GM21367 (cell line): ENCODE results near the gene CCDC68.

Source experiments
- ATAC-seq: cut with Tn5 transposase; IDR thresholded peaks from one replicate; pipeline ENCODE4 v1.9.1; 2021; ENCODE audit not compliant: unreplicated experiment

CCDC68 gene

DNA sequence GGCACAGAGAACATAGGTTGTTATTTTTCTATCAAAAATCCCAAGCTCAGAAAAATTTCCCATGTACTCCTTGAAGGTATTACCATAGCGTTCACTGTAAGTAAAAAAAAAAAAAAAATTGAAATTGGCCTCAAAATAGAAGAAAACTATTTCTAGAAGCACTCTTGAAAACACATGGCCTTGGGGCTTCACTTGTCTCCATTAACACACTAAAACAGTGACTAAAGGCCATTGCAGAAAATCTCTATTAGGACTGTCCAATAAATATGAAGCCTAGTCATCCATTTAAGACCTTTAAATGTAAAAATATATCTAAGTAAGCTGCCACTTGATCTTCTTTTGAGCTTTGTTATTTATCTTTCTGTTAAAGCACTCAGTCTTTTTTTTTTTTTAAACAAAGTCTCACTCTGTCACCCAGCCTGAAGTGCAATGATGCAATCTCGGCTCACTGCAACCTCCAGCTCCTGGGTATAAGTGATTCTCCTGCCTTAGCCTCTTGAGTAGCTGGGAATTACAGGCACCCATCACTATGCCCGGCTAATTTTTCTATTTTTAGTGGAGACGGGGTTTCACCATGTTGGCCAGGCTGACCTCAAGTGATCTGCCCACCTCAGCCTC, 35.8 kb downstream of the CCDC68 start:
- ATAC-seq, result no peak

DNA sequence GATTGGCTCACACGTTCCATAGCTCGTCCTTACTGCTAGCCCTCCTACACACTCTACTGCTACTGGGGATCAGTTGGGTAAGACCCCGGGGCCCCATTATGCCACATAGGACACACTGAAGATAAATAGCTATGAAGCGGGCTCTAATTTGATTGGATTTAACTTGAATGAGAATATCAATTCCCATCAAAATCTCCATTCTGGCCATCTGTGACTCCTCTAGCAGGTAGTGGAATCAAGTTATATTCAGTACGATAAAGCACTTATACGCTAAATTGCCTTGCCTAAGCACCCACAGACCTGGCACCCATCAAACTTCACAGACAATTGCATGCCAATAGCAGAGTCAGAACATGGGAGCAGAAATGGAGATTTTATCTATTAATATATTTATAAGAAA, 39.8 kb downstream of the CCDC68 start:
- ATAC-seq, result no peak

DNA sequence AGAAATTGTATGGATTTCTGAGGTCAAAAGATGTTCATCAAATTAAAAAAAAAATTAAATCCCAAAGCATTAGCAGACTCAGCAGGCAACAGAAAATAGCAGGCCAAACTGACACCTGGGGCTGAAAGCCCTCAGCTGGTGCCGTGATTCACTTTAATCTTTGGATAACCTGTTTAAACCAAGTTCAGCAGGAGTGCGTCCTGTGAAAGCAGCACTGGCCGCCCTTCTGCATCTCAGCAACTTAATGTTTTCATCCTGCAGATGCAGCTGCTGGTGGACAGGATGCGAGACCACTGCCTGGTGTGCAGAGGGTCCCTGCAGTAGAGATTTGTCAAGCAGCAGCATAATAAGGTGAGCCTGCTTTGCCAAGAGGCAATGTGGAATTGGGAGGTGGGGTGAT, 41.2 kb downstream of the CCDC68 start:
- no peak for ATAC-seq

DNA sequence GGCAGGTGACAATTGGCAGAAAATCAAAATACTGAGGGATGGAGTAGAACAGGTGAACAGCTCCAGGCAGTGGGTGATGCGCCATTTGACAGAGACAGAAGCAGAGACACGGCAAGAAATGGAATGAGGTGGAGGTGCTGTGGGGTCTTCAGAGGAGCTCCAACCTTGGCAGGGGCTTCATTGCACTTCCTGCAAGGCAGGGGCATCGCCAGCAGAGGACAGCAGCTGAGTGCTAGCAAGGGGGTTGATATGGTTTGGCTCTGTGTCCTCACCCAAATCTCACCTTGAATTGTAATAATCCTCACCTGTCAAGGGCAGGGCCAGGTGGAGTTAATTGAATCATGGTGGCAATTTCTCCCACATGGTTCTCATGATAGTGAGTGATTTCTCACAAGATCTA, 42.8 kb downstream of the CCDC68 start:
- ATAC-seq, result no peak

DNA sequence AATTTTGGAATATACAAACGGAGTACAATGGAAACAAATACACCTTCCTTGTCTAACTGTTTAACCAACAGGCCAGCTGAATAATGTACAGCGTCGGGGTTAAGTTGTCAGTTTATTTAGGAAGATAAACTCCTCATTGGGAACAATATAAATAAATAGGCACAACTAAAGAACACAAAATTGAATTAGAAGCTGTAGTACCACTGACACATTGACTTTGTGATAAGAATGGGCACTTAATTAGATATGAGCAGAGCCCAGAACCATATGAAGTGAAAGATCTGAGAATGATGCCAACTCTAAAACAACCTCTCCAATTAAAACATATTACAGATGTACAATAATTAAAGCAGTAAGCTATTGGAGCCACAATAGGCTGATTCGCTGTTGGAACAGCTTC, 44.4 kb downstream of the CCDC68 start:
- no peak for ATAC-seq

DNA sequence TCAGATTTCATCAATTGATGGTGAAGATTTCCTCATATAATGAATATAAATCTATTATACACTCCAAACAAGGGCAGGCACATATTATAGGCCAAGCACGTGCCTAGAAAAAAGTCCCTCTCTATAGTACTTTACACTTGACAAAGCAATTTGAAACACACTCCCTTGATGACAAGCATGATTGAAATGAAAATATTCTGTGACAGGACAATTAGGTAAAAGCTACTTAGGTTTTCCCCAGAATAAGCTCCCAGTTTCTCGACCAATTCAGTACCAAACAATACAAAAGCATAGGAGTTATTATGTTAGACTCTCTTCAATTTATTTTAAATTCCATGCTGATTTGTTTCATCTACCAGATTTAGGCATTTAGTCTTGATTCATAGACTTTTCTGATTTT, 47.7 kb downstream of the CCDC68 start:
- ATAC-seq, result no peak

DNA sequence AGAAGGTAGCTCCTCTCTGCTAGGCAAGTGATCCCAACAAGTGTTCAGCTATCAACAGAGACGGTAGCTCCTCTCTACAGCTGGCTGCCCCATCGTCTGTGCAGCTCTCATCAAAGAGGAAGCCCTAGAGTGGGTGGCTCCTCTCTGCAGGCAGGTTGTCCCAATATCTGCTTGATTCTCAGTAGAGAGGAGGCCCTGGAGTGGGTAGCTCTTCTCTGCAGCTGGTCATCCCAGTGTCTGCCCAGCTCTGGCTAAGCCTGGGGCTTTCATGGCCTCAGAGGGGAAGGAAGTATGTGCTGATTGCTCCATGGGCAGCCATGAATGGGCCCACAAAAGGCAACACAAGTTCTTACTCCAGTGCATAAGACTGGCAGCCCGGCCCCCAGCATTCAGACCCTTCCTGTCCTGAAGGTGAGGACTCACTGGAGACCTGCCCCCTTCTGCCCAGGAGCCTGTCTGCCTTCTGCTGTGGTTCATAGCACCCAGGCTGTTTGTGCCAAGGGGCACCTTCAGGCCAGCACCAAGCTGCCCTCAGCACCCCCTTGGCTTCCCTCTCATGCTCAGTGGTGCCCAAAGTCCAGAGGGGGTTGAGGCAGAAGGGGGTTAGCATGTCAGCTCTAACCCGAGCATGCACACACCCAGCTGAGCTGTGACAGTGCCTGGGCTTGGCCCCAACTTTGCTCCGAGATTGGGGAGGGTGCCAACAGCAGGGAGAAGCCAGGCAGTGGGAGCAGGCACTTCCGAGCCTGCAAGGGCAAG, 48.9 kb downstream of the CCDC68 start:
- ATAC-seq, result no peak

DNA sequence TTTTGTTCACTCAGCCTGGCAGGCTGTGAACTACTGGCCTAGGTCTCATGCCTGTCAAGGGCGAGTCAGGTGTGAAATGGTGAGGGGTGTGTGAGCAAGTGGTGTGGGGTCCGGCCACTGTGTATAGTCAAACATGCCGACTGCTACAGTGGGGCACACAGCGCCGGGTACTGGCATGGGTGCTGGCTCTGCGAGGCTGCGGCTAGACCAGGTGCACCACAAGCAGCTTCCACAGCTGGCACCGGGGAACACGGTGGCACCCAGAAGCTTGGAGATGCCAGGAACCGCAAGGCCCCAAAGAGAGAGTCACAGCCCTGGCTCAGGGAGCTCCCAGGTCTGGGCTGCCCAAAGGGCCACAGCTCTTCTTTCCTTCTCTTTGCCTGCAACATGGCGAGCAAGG, 49.7 kb downstream of the CCDC68 start:
- ATAC-seq, result no peak

DNA sequence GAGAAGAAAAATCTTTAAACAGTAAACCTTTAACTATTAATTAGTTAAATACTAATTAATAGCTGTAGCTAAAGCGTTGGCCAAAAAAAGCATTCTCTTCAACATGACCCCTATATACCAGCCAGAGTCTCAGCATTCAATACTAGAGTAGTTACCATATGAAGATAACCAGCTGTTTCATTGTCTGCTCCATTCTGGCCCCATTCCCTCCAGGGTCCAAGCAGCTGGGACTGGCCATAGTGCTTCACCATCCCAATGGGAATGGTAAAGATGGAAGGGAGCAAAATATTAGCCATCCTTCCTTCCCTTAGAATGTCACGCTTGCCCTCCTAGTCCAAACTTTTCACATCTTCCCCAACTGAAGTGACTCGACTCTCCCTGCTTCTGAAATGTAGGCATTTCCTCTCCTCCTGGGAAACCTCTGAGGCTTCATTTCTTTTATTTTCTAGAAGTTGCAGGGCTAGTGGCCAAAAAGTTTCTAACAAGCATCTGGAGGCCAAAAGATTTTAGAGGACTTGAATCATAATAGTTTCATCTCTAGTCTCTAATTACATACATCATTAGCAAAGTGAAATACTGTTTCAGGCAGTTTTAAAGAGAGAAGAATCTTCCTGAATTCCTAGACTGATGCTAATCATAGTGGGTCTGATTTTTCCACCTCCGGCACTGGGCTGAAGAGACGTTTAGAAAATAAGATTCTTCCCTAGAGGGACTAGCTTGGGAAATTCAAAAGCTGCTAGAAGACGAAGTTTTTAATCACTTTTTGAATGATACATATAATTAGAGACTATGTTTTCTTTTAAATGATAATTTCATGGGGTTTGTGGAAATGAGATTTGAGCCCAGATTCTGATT, 52.7 kb downstream of the CCDC68 start:
- ATAC-seq, result no peak

DNA sequence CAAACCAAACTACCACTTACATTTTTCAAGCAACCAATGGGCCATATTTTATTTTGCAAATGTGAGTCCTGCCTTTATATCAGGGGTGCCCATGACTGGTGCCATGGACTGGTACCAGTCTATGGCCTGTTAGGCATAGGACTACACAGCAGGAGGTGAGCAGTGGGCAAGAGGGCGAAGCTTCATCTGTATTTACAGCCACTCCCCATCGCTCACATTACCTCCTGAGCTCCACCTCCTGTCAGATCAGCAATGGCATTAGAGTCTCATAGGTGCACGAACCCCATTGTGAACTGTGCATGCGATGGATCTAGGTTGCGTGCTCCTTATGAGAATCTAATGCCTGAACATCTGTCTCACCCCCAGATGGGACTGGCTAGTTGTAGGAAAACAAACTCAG, 53.6 kb downstream of the CCDC68 start:
- ATAC-seq, result no peak

DNA sequence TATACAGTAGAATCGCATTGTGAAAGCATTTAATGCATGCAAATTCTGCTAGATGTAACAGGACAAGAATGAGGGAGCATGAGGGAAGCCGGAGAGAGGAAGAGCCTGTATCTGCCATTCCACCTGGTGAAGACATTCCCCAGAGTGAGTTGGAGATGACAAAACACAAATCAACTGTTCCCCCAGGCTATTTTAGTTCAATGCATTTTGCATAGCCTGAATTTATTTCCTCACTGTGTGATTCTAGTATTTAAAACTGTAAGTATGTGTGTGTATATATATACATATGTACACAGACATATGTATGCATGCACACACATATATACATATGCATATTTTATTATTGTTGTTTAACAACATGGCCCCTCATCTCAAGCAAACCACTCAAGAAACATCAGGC, 54.7 kb downstream of the CCDC68 start:
- ATAC-seq, result no peak

DNA sequence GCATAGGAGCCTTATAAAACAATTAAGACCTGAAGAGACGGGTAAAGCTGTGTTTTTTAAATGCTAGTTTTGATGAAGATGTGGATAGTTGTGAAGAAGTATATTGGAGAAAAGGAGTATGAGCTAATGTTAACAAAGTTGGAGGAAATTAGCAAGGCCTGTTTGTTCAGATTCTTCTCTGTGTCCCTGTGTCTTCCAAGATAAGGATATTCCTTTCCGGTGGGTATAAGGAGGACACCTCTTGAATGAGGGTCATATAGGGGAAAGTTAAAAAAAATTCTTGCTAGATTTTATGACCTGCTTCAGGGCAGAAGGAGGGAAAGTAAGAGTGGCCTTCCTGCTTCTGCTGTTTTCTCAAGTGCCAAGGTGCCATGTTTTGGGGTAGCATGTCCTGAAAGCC, 59.0 kb downstream of the CCDC68 start:
- no peak for ATAC-seq

DNA sequence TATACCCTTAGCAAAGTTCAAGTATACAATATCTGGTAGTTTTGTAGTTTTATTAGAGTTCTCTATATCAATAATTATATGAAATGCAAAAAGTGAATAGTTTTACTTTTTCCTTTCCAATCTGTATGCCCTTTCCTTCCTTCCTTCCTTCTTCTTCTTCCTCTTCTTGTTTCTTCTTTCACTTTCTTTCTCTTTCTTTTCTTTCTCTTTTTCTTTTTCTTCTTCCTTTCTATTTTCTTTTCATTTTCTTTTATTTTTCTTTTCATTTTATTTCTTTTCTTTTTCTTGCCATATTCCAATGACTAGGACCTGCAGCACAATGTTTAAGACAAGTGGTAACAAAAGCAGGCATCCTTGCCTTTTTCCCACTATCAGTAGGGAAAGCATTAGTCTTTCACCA, 59.8 kb downstream of the CCDC68 start:
- ATAC-seq, result no peak

DNA sequence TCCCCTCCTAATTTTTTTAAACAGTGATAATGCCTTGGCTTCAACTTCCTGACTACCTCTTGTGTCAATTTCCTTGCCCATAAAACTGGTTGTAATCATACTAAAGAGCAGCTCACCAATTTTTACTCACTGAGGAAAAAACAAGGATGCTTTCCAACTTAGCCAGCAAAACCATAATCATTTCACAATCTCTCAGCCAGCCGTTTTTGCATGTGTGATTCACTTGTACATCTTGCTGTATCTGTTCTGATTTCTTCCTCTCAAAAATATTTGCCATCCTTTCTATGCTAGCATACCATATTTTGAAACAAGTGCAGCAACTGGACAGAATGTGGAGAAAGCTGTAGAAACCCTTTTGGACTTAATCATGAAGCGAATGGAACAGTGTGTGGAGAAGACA, 70.3 kb downstream of the CCDC68 start:
- ATAC-seq, result no peak

DNA sequence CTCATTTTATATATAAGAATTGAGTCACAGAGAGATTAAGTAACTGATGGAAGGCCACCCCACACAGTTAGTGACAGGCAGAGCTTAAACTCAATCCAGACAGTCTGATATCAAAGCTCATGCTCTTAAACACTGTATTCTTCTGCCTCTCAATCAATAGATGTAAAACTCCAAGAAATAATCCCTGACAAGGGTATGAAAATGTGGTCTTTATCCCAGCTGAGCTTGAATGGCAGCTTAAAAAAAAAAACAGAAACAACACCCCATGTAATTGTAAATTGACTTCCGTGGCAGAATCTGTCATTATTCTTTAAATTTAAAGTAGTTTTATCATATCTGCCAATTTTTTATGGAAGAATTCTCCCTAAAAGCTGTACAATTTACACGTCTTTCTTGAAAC, 70.9 kb downstream of the CCDC68 start:
- ATAC-seq, result no peak

DNA sequence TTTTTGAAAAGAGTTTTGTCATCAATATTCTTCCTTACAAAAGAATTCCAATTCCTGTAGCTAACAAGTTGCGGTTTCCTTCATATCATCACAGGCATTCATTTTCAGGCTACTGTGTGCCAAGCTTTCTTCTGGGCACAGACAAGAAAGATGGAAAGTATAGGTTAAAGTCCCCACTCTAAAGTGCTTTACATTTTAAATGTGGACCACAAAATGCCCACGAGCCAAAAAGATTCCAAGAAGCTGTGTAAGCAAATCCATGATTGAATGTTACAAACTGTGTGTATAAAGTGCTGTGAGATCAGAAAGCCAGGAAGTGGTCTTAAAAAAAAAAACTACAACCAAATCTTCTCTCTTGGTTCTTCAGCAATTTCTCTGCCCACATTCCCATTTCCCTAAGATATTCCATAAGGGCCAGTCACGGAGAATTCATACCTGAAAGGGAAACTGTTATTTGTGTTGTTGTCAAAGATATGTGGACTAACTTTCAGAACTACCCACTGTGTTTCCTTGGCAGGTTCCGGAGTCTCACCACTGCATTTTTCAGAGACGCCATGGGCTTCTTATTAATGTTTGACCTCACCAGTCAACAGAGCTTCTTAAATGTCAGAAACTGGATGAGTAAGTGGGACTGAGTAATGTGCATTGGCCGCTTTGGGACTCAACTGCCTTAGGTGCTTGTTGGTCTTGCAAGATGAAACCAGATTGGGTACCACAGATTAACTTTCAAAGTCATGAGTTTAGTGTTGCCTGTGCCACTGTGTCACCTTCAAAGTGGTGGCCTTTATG, 75.3 kb downstream of the CCDC68 start:
- no peak for ATAC-seq

DNA sequence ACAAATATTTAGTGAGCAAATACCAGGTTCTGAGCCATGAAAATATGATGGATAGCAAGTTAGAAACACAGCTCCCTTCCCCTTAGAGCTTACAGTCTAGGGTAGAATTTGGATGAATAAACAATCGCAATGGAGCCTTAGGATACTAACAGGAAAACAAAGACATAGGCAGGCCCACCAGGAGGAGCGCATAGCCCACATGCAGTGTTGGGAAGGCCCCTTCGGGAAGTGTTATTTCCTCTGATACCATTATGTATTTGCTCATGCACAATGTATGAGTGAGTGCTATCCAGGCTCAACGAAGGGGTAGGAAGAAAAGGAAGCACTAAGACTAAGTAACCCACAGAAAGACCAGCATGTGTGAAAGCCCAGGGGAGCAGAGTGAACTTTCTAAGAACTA, 76.9 kb downstream of the CCDC68 start:
- no peak for ATAC-seq

DNA sequence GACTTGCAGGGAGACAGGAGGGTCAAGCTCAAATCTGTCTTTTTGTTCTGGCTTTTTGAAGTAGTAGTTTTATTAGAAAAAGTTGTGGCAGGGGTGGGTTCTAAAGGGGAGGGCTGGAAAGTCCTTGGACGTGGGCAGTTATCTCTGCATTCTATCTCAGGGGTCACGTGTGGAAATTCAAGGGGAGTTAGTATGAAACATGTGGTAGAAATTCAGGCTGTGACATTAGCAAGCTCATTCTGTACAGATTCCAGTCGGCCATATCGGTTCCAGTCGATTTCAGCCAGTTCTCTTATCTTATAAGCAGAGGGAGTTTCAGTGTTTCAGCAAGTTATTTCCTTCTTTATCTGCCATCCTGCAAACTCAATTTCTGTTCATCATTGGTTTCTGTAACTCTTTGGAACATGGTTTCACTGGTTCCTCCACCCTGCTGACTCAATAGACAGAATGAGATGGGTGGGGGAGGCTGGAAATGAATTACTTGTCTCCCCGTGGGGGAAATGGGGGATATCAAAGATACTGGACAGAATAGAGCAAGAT, 78.0 kb downstream of the CCDC68 start:
- ATAC-seq, result no peak

DNA sequence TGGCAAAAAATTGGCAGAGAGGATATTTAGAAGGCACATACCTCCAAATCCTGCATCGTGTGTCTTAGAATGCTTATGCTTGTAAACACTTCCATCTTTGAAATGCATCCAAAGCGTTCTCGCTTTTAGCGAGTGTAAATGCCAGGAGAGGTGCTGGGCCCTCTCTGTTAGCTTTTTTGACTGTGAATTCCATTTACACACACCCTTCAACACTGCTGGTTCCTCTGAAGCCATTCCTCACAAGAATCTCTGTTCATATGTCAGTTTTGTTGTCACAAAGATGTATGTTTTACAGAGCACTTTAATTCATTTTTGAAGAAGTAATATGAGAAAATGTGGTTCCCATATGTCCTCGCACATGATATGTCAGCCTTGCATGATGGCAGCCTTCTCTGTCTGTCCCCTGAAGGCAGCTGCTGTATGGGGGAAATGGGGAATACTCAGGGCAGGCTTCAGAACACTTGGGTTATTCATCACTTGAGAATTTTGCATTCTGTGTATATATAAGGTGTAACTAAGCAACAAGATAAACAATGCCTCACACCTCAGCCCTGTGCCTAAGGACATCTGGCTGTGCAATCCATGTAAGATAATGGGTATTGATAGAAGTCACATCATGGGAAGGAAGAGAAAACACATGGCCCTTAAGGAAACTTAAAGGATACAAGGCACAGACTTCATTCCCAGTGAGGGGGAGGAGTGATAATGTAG, 78.7 kb downstream of the CCDC68 start:
- no peak for ATAC-seq

DNA sequence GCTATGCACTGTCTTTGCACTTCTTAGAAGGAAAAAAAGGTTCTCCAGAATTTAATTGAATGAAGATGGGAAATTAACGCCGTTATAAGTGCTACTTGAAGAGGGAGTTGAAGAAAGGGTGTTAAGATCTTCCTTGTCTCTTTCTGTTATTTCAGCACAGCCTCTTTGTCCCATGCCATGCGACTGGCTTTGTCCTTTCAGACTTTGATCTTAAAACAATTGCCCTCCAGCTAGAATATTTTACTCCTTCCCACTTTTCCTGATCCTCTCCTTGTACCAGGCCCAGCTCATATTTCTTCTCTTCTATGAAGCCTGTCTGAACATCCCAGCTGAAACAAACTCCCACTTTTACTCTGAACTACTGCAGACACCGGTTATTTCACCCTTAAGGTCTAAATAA, 79.6 kb downstream of the CCDC68 start:
- no peak for ATAC-seq
